NB4 (cell line): Measurements from ENCODE around the gene HYAL1.

Source experiments
- DNase-seq: peaks from one replicate; pipeline ENCODE4 v3.0.0; 2010; ENCODE audit warnings: low read depth
- H3K4me3 ChIP-seq: one replicate; pipeline ENCODE4 v1.5.1; 2011; ENCODE audit warnings: mild to moderate bottlenecking, low read depth, low read length, moderate library complexity
- CTCF ChIP-seq: IDR thresholded peaks from one replicate; pipeline ENCODE4 v1.5.1; 2012; ENCODE audit warnings: low read depth, low read length
- MAX ChIP-seq: IDR thresholded peaks from 2 replicates; pipeline ENCODE4 v1.6.1; 2011; ENCODE audit warnings: low read depth, low read length
- MYC ChIP-seq: IDR thresholded peaks from 2 replicates; pipeline ENCODE4 v1.6.1; 2011; ENCODE audit warnings: low read depth, low read length
- POLR2A ChIP-seq: IDR thresholded peaks from 2 replicates; pipeline ENCODE4 v1.6.1; 2011; ENCODE audit warnings: mild to moderate bottlenecking; ENCODE audit not compliant: insufficient read length; ENCODE audit errors: extremely low read depth

The HYAL1 gene

GRCh38 chr3:50250514-50250913 is 52.9 kb downstream of the HYAL1 start:
- no peak overlapping the region for H3K4me3 ChIP-seq
- DNase-seq = no peak
- TF ChIP-seq MYC (no peak), POLR2A (no peak), CTCF (no peak), MAX (no peak)
